Measurements from ENCODE around the gene FAM13C. TPM values are rescaled to one million over a fixed set of nuclear protein-coding genes. Genes with fewer than 3 reads are reported as not detected.

Gene FAM13C
- total RNA-seq, 4 donors from 2014 or later = 6.0 to 21.8 (median 10.5) TPM

DNA sequence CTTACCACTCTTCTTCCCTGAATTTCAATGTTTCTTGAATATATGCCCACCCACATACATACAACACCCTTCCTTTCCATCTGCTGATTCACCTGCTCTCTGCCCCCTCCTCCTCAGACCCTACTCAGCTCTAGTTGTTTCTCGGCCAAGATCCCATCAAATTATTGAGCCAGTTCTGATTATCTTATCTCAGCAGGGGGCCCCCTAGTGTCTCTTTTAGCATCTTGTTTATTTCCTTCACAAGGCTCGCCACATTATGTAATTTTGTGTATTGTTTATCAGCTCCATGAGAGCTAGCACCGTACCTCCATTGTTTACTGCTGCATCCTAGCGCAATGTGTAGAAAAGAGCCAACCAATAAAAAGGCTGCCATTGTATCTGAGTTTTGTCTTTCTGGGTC lies 71.9 kb downstream of the FAM13C start:
- 80% methylated on average over 4 of the region's 4 CpGs for WGBS
- TF ChIP-seq EP300 (IDR thresholded peaks at IDR 0.05) = no peak
- TF ChIP-seq POLR2A (IDR thresholded peaks at IDR 0.05) = no peak
- TF ChIP-seq, protein P1, sequence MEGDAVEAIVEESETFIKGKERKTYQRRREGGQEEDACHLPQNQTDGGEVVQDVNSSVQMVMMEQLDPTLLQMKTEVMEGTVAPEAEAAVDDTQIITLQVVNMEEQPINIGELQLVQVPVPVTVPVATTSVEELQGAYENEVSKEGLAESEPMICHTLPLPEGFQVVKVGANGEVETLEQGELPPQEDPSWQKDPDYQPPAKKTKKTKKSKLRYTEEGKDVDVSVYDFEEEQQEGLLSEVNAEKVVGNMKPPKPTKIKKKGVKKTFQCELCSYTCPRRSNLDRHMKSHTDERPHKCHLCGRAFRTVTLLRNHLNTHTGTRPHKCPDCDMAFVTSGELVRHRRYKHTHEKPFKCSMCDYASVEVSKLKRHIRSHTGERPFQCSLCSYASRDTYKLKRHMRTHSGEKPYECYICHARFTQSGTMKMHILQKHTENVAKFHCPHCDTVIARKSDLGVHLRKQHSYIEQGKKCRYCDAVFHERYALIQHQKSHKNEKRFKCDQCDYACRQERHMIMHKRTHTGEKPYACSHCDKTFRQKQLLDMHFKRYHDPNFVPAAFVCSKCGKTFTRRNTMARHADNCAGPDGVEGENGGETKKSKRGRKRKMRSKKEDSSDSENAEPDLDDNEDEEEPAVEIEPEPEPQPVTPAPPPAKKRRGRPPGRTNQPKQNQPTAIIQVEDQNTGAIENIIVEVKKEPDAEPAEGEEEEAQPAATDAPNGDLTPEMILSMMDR (IDR thresholded peaks at IDR 0.05) = no peak
- no peak for TF ChIP-seq POLR2AphosphoS5 (IDR thresholded peaks at IDR 0.05)
- Histone ChIP-seq H3K9me3 (no peaks in the 10 kb centered on the region), H3K4me3 (no peak overlapping the region), H3K36me3 (no peaks in the 10 kb centered on the region), H3K27me3 (no peaks in the 10 kb centered on the region), H3K4me1 (peaks cover 3% of the 10 kb centered on the region), H3K27ac (no peak overlapping the region)
- DNase-seq (ENCODE audit: low spot score in 2 of 2) = no peak

DNA sequence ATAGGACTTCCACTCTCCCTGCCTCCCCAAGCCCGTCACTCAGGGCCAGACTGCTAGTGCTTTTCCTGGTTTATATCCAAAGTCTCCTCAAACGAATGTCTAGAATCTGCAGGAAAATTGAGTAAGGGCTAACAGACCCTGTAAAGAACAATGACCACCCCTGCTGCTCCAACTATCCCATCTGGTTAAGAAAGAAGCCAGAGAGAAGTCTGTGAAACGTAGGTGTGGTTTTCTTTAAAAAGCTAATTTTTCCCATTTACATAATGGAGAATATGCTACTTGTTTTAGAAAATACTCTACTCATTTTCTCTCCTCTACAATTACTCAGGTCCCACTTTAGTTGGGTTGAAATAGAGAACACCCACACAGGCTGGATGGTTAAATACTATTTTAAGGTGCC lies 72.5 kb downstream of the FAM13C start:
- DNase-seq (ENCODE audit: low spot score in 2 of 2) = no peak
- H3K4me3 ChIP-seq = no peak overlapping the region
- 92% methylated on average over 3 of the region's 3 CpGs for WGBS
- H3K9me3 ChIP-seq = no peaks in the 10 kb centered on the region
- peaks cover 5% of the 10 kb centered on the region for H3K4me1 ChIP-seq
- TF ChIP-seq POLR2AphosphoS5 (IDR thresholded peaks at IDR 0.05) (no peak), POLR2A (IDR thresholded peaks at IDR 0.05) (no peak), EP300 (IDR thresholded peaks at IDR 0.05) (no peak)
- TF ChIP-seq, protein P1 (IDR thresholded peaks at IDR 0.05) = no peak
- H3K27ac ChIP-seq = no peak overlapping the region
- H3K36me3 ChIP-seq = no peaks in the 10 kb centered on the region
- no peaks in the 10 kb centered on the region for H3K27me3 ChIP-seq

- Histone ChIP-seq H3K36me3 (no peaks in the 10 kb centered on the region), H3K27me3 (no peaks in the 10 kb centered on the region), H3K9me3 (no peaks in the 10 kb centered on the region), H3K4me3 (no peak overlapping the region), H3K4me1 (peaks cover 20% of the 10 kb centered on the region), H3K27ac (no peak overlapping the region)
- 83% methylated on average over 2 of the region's 3 CpGs for WGBS
- DNase-seq (ENCODE audit: low spot score in 2 of 2) = no peak
- TF ChIP-seq POLR2A (IDR thresholded peaks at IDR 0.05) (no peak), EP300 (IDR thresholded peaks at IDR 0.05) (no peak), POLR2AphosphoS5 (IDR thresholded peaks at IDR 0.05) (no peak)
- TF ChIP-seq, protein P1 (IDR thresholded peaks at IDR 0.05) = no peak
These were observed 74.6 kb downstream of the FAM13C start for GRCh38 chr10:59287587-59288255.

GRCh38 chr10:59285848-59286247 lies 76.5 kb downstream of the FAM13C start:
- no peak for TF ChIP-seq POLR2A (IDR thresholded peaks at IDR 0.05)
- no peak for TF ChIP-seq POLR2AphosphoS5 (IDR thresholded peaks at IDR 0.05)
- TF ChIP-seq, protein P1 (IDR thresholded peaks at IDR 0.05) = no peak
- no peak for TF ChIP-seq EP300 (IDR thresholded peaks at IDR 0.05)
- H3K36me3 ChIP-seq = no peaks in the 10 kb centered on the region
- H3K27ac ChIP-seq = no peak overlapping the region
- H3K4me1 ChIP-seq = peaks cover 20% of the 10 kb centered on the region
- H3K27me3 ChIP-seq = no peaks in the 10 kb centered on the region
- 73% methylated on average over 4 of the region's 4 CpGs for WGBS
- no peak for DNase-seq (ENCODE audit: low spot score in 2 of 2)
- H3K9me3 ChIP-seq = no peaks in the 10 kb centered on the region
- H3K4me3 ChIP-seq = no peak overlapping the region

GRCh38 chr10:59285073-59285472 lies 77.3 kb downstream of the FAM13C start:
- no peaks in the 10 kb centered on the region for H3K9me3 ChIP-seq
- H3K4me3 ChIP-seq = no peak overlapping the region
- TF ChIP-seq EP300 (IDR thresholded peaks at IDR 0.05) (no peak), POLR2AphosphoS5 (IDR thresholded peaks at IDR 0.05) (no peak), POLR2A (IDR thresholded peaks at IDR 0.05) (no peak)
- TF ChIP-seq, protein P1 (IDR thresholded peaks at IDR 0.05) = no peak
- 60% methylated on average over 4 of the region's 4 CpGs for WGBS
- H3K27ac ChIP-seq = no peak overlapping the region
- no peaks in the 10 kb centered on the region for H3K27me3 ChIP-seq
- H3K4me1 ChIP-seq = peaks cover 20% of the 10 kb centered on the region
- no peak for DNase-seq (ENCODE audit: low spot score in 2 of 2)
- H3K36me3 ChIP-seq = no peaks in the 10 kb centered on the region
